ENCODE data around the gene NAGPA.
"Not testable (repeated sequence)": the region's sequence is repeated elsewhere in the genome, so short reads cannot be mapped to it uniquely, and the experiment has no call there.

Gene NAGPA

DNA sequence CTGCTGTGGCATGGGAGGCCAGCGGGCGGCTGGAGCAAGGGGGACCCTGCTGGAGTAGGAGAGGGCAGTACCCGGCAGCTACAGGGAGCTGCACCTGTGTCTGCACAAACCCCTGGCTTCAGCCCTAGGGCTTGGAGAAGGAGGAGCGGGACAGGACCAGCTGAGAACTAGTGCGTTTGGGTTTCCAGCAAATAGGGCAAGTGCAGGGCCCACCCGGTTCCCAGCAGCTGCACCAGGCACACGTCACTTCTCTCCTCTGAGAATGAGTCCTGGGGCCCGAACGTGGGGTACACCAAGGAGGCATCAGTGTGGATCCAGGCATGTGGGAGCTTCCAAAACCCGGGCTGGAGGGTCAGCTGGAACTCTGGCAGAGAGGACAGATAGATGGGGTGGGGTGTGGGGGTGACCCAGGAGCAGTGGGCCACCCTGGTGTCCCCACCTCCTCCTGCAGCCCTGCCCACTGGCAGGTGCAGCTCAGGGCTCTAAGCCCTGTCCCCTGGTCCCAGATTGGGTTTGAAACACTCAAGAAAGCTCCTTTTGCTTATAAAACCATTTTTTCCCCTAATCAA, 26.4 kb upstream of the NAGPA start:
- DNase-seq: no peak

GRCh38 chr16:5059386-5060072, 25.8 kb upstream of the NAGPA start:
- no peak for DNase-seq

DNA sequence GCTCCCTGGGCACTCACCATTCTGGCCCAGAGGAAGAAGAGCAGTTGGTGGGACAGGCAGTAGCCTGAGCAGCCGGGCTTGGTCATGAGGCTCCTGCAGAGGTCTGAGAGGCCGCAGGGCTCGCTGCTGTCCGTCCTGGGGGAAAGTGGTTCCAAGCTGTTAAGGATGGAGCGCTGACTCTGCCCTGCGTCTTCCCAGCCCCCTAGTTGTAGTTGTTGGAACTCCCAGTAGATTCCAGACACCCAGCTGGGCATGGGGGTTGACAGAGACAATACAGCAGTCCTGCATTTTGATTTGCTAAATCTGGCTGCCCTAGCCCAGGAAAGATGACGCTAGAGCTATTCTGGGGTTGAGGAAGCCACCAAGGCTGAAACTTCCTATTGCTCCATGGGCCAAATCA, 24.7 kb upstream of the NAGPA start:
- no peak for DNase-seq

- peak; percentile 60 for DNase-seq
These were observed 22.6 kb upstream of the NAGPA start for GRCh38 chr16:5056352-5056751.

GRCh38 chr16:5054876-5055865, 21.4 kb upstream of the NAGPA start:
- DNase-seq: no peak

DNA sequence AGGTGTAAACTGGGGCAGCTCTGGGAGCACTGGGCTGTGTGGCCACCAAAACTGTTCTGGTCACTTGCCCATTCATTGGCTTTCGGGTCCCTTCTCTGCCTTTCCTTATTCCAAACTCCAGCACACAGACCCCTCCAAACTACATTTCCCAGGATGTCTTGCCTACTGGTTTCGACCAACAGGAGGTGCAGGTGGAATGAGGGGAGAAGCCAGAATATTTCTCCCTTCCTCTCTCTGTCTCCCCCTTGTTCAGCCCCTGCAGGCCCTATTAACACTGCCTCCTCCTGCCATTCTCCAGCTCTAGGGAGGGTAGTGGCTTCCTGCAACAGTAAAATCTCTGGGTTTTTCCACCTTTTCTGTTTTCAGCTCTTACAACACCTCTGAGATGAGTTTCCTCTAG, 13.2 kb upstream of the NAGPA start:
- no peak for DNase-seq

- no peak for DNase-seq
These were observed 11.9 kb upstream of the NAGPA start for GRCh38 chr16:5045499-5046115.

DNA sequence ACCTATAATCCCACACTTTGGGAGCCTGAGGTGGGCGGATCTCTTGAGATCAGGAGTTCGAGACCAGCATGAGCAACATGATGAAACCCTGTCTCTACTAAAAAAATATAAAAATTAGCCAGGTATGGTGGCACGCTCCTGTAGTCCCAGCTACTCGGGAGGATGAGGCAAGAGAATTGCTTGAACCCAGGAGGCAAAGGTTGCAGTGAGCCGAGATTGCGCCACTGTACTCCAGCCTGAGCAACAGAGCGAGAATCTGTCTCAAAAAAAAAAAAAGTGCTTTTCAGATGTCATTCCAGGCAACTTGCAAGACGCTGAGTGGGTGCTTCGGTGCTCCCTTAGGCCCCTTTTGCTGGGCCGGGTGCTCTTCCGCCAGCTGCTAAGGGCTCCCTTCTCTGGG, 10.8 kb upstream of the NAGPA start:
- not testable (repeated sequence) for DNase-seq

DNA sequence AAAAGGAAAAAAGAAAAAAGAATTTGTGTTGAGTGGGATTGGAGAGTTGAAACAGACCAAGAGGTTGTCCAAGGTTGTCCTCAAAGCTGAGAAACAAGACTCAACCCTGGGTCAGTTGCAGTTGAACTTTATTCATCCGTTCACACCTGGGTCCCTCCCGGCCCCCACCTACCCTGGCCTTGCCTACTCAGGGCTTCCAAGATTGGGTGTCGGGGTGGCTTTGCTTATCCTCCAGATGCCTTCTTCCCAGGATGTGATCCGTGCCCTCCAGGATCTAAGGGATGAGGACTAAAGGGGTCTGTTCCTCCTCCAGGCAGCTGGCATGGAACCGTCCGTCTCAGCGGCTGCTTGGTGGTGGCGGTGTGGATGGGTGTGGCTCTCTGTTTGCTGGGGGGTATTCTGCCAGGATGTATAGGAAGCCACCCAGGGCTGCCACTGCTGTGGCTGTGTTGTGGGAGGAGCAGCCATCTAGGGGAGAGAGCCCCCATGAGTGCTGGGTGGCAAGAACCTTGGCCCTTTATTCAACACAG, 10.3 kb upstream of the NAGPA start:
- DNase-seq: no peak

DNA sequence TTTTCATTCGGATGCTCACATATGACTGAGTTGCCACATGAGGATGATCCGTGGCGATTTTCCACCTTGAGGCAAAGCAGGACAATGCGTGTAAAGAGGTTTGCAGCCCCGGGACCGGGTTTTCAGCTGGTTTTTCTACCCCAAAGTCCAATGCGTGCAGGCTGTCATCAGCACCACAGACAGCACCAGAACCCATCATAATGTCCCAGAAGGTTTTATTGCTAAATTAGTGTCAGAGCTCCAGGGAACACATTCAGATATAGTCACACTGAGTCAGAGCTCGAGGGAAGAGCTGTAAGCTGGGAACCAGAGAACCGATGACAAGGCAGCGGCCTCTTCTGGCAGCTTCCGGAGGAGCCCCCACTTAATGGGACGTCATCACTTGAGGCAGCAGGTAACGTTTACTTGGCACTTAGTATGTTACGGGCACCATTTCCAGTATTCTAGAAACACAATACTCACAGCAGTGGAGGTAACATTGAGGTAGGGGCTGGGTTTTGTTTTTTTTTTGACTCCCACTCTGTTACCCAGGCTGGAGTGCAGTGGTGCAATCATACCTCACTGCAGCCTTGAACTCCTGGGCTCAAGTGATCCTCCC, 8.9 kb upstream of the NAGPA start:
- DNase-seq: no peak

- no peak for DNase-seq
These were observed 7.9 kb upstream of the NAGPA start for GRCh38 chr16:5041600-5042133.

GRCh38 chr16:5040451-5040850, 6.7 kb upstream of the NAGPA start:
- no peak for DNase-seq

- no peak for DNase-seq
These were observed 2.8 kb upstream of the NAGPA start for GRCh38 chr16:5036228-5037156.

- no peak for DNase-seq
These were observed 2.1 kb upstream of the NAGPA start for GRCh38 chr16:5035909-5036227.

- DNase-seq: no peak
These were observed 410 bp upstream of the NAGPA start for GRCh38 chr16:5034167-5034523.

DNA sequence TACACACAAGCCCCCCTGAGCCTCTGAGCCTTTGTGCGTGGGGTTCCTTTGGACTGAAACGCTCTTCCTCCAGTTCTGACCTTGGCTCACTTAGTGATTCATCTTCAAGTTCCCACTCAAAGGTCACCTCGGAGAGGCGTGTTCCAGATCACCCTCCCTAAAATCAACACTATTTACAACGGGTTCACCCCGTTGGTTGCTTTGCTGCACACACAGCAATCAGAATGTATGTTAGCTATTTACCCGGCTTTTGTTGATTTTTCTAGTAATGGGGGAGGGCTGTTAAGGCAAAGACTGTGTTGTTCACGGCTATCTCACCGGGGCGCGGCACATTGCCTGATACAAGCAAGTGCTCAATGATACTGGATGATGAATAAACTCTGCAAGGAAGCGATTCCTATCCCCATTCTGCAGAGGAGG, 977 bp downstream of the NAGPA start:
- no peak for DNase-seq

GRCh38 chr16:5031601-5032000, 2.1 kb downstream of the NAGPA start:
- no peak for DNase-seq

- no peak for DNase-seq
These were observed 3.4 kb downstream of the NAGPA start for GRCh38 chr16:5030251-5030870.

DNA sequence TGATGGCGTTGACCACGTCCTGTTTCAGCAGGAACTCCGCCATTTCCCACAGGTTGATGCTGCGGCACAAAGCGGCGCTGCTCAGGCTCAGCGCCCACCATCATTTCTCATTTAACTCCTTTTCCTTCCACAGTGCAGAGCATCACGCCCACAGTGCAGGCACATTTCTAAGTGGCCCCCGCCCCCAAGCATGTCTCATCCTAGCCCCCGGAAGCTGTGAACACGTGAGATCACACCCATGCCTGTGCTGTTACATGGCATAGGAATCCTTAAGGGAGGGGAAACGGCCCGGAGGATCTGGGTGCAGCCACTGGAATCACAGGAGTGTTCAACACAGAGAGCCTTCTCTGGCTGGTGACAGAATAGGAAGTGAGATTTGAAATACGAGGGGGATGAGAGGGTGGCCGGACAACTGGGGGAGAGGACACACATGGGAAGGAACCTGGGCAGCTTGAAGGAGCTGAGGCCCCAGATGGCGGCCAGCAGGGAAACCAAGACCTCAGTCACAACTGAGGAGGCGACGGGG, 4.7 kb downstream of the NAGPA start:
- DNase-seq: no peak

DNA sequence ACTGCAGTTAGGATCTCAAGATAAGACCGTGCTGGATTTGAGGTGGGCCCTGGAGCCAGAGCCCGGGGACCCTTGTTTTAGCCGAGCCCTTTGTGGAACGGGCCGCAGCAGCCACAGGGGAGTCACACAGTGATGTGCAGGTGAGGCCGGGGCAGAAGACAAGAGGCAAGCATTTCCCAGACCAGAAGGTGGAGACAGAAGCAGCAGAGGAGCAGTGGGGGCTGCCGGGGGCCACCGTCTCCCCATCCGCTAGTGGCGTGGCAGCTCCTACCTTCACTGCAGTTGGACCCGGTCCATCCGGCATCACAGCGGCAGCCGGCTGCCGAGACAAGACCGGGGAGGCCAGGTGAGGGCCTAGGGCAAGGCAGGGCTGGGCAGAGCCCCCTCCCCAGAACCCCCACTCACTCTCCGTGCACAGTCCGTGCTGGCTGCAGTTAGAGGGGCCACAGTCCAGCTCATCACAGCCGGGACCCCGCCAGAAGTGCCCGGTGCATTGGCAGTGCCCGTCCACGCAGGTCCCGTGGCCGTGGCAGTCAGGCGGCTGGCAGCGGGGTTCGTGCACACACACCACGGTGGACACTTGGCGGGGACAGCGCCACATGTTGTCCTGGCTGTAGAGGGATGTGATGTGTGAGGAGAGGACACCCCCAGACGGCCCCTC, 6.0 kb downstream of the NAGPA start:
- no peak for DNase-seq

Data from CD4-positive, alpha-beta T cell treated with Interleukin-6 for 4 hours (primary cell).